Astrocyte of the hippocampus (primary cell): ENCODE data around the gene LRRC8B.
A peak's percentile ranks its signal among the peaks of the same experiment; 100 is the strongest.

Experiments
- DNase-seq: peaks from one replicate; pipeline ENCODE4 v3.0.0; 2011; ENCODE audit warnings: low read depth, low spot score

Gene LRRC8B

DNA sequence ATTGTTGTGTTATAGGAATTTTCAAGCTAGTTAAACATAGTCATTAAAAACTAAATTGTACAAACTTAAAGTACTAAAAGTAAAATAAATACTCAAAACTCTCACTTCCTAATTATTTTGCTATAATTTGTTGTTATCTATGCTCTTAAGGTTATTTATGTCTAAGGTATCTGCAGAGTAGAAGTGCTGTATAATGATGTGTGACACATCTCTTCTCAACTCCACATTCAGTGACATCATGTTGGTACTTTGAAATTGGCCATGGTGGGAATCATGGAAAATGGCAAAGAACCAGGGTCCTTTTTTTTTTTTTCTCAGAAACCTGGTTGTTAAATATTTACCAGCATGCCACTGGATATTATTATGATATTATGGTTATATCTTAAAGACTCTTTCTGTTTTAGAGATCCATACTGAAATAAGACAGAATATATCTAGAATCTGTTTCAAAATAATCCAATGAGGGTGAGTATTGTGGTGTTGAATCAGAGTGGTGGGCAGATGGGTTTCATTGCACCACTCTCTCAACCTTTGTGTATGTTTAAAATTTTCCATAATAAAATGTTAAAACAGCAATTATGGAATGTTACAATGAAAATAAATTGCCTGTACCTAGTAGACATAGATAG is 22.4 kb downstream of the LRRC8B start:
- DNase-seq = no peak

DNA sequence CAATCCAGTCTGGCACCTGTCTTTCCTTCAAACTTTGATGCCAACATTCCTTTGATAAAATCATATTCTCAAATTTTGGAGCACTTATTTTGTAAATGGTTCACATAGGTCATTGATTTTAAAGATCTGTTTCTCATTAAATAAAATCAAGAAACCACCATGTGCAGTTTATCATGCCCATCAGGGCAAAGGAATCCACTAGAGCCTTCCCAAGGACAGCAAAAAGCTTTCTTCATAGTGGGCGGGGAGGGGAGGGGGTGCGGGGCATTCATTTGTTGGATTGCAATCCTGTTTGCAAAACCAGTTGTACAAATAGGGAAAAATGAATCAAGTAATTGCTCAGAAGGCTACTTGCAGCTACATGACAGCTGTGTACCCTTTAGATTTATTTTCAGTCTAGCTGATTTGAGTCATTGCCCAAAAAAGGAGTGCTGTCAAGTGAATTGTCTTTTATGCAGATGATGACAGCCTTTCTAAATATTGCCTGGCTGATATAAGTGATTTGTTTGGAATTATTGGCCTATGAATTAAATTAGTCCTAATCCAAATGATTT is 23.0 kb downstream of the LRRC8B start:
- DNase-seq = peak; percentile 38

DNA sequence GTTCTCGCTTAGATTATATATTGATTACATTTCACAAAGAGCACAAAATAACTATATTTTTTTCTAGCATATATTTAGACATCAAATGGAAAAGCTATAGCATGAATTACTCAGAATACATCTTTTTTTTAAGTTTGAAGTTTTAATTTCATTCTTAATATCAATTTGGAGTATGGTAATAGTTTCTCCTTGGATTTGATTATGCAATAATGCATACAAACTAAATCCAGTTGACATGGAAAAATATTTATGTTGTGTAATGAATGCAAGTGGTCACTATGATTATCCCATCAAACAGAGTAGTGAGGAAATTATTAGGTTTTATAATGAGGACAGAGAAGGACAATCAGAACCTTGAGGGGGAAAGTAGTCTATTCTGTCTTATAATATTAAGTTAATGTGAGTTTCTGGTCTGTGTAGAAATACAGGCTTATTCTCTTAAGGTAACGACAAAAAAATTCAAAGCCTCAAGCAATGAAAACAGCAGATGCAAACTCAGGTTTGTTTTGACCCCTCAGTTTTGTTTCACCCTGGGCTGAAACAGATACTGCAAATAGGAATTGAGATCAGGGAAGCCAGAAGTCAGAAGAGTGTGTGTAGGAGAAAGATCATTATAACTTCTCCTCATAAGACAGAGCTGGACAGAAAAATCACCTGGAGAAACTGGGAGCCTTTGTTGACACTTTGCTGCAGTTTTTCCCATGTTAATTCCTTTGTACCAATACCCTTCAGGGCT is 23.7 kb downstream of the LRRC8B start:
- no peak for DNase-seq

DNA sequence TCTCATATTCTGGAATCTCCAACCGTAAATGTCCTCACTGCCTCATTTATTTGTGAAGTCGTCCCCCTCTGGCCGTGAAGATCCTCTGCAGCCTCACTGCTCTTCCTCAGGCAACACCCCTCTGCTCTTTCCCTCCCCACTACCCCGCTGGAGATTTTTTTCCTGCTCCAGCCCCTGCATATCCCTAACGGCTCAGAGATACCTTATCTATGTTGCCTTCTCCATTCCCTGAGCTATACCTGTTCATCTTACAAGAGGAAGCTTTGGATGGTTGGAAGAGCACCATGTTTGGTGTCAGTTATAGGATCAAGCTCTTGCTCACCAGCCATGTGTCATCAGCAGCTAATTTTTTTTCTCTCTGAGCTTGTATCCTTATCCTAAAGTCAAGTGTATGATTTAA is 26.4 kb downstream of the LRRC8B start:
- no peak for DNase-seq

DNA sequence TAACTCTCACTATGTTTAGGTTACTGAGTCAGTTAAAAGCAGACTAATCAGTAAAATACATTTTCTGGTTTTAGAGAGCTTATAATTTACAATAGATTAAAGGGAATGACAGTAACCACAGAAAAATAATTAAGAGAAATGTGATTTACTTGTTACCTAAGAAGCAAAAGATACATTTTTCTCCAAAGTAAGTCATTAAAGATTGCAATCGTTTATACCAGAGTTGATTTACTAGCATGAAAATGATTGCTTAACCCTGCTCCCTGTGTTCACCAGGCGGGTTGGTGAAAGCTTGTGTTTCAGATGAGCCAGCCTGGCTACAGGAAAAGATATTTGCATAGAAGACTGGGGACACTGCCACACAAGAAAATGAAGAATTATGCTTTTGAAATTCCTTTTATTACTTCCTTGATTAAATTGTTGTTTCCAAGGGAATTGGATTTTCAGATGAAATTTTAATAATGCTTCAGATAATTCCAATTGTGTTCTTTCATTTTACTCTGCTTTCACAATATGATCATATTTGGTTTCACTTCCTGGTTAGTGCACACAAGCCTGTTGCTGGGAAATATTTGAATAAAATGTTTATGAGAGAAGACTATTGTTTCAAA is 27.9 kb downstream of the LRRC8B start:
- DNase-seq = no peak

DNA sequence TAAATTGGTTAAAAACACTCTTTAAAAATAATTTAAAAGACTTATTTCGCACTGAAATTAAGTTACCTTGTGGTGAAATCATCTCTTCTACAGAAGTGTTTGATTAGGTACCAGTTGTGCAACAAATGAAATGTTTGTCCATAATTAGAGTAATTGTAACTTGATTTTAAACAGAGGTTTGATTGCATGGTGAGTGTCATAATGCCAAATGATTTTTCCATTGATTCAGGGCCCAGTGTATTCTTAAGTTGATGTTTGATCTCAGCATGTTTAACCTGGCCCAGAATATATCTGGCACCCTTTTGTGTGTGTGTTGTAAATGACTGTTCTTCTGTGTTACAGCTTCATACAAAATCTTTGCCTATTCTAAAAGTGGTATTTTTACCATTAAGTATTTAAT is 28.5 kb downstream of the LRRC8B start:
- DNase-seq = no peak

DNA sequence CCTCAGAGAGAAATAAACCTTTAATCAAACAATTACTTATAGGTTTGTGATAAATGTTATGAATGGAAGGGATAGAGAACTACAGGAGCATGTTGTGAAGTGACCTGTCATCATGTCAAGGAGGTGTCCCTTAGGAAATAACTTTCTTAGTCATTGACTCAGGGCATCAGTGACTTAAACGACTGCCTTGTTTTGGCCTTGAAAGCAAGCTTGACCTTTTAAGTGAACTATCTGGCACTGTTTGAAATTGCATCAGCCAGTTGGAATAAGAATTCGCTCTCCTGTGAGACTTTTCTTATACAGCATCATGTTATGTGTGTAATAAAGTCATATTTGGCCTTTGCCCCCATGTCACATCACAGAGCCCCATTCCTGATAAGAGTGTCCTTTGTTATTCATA is 30.9 kb downstream of the LRRC8B start:
- no peak for DNase-seq

DNA sequence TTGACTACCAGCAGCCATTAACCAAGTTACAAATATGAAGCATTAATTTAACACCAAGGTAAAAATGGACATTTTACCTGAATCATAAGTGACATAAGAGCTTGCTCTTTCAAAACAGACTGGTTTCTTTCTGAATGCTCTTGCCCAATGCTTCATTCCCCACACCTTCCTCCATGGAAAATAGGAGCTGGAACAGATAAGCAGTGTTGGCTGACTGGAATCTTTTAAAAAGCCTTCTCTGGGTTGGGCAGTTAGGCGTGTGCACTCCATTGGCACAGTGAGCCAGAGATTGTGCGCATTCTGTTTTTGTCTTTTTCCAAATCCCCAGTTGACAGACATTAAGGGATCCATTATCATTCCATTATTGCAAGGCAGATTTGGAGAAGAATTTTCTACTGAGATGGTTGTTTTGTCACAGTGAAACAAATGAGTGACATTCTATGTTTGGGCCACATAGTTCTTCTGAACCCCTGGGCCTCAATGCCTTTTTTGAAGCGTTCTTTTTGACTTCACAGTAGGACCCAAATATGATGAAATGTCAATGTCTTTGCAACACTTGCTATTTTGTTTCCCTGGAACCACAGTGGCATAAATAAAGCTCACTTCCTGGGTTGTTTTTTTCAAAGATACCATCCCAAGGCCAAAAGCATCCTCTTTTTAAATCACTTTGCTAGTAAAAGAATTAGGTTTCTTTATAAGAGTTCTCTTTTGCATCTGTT is 32.3 kb downstream of the LRRC8B start:
- DNase-seq = no peak

DNA sequence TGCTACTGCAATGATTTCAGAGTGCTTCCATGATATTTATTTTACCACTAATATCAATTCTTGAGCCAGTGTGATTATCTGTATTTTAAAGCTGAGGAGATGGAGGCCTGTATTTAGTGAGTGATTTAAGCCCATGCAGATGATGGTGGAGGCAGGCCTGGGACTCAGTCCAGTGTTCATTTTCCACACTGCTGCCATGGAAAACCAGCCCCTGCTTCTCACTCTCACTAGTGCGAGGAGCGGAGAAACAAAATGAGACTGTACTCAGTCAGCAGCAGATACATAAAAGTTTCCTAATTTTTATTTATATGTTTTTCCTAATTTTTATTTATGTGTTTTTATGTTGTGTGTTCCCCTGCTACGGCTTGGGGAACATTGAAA is 32.8 kb downstream of the LRRC8B start:
- no peak for DNase-seq

DNA sequence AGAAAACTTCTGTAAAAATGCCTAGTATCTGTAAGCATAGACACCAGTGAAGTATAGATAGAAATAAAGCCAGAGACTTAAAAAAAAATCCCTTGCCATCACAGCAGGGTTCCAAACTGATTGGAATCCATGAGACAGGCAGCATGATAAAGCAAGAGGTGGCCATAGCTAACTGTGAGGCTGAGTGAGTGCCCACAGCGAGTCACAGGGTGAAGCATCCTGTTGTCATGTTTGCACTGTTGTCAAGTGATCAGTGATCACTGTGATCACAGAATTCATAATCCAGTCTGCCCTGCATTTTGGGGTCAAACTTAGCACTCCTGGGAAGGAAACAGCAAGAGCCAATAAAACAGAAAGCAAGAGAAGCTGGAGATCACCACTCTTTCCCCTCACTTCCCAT is 33.3 kb downstream of the LRRC8B start:
- DNase-seq = no peak

DNA sequence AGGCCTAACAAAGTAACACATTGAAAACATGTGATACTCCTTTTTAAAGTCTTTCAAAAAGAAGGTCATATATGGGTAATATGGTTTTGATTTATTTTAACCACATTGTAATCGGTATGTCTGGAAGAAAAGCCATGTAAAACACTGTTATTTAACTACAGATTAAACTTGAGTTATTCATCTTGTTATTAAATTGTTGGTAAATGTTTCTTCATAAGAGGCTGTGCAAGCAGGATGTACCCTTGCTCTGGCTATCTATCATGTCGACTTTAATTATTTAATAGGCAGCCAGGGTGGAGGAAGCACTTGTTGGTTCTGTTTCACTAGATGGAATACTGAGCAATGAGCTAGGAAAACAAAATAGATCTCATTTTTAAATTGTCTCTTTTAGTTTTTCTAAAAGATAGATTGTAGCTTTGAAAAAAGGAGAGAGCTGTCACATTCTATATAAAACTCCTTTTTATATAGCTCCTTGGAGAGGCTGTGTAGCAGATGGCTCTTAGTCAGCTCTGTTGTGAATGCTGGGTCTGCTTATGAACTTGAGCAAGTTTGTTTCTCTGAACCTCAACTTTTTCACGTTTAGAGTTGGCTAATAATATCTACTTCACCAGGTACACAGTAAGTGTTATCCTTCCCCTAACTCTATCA is 39.5 kb downstream of the LRRC8B start:
- no peak for DNase-seq

DNA sequence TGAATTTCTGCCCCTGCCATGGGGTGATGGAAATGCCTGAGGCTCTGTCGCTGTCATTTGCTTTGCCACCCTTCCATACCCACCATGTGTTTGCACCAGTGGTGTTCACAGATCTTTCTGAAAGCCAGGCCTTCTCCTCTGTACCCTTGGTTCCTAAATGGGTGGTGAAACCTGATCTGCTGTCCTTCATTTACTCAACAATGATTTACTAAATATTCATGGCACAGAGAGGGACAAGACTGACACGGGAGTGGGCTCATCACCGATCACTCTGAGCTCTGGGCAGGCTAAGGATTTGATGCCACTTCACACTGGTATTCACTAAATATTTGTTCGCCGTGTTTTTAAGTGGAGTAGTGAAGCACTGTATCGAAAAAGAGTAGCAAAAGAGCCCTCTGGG is 40.9 kb downstream of the LRRC8B start:
- DNase-seq = no peak

DNA sequence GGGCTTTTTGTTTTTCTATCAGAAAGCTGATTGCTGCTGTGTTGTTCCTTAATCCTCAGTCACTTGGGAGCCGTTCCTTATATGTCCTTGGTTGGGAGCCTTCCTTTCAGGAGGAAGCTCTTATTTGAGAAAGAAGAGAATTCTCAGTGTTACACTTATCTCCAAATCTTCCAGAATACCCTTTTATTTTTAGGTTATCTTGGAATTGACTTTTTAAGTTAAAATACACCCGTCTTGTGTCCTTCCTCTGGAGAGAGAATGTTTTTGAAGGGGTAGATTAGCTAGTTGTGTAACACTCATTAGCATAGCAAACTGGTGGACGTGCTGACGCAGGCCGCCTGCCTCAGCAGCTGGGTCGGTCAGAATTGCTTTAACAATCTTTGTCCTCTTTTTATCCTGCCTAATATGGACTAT is 42.1 kb downstream of the LRRC8B start:
- DNase-seq = peak; percentile 54

DNA sequence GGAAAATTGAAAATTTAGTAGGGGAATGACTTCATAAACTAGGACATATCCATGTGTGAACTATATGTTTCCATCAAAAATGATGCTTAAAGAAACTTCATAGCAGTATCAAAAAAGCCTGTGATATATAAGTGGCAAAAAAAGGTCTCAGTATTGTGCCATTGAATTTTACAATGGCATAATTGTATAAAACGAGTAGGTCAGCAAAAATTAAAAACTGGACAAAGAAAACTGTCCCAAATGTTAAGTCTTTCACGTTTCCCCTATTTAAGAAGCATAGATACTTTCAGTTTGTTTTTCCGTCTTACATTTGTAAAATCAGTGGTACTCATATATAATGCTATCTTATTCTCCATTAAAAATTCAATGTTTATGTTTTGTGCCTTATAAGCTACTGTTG is 43.2 kb downstream of the LRRC8B start:
- no peak for DNase-seq

DNA sequence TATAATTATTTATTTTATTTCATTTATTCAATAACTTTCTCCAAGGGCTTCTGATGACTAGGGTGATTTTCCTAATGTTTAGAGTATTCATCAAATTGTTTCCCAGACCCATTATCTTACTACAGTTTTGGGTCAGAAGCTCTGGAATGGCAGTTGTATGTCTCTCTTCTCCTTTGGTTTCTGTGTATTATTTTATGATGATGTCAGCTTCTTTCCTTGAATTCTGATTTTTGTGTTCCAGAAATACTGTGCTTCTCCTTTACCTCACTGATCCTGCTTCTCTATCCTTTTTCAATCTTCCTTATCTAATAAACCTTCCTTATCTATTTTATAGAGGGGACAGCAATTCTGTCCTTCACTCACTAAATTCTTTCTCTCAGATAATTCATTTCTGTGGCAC is 48.8 kb downstream of the LRRC8B start:
- no peak for DNase-seq

DNA sequence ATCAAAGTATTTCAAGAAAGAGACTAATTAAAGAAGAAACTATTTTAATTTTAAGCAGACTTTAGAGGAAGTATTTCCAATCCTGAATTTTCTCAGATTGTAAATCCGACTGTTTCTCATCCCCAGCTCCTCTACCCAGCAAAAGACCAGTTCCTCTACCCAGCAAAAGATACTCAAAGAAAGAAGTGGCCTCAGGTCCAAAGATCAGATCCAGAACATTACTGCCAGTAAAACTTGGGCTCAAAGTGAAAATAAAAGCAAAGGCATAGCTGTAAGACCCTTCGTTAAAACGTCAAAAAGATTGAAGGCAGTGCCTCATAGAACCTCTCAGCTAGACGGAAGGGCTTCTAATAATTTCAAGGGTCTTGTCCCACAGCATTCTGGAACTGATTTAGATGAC is 50.0 kb downstream of the LRRC8B start:
- DNase-seq = no peak

DNA sequence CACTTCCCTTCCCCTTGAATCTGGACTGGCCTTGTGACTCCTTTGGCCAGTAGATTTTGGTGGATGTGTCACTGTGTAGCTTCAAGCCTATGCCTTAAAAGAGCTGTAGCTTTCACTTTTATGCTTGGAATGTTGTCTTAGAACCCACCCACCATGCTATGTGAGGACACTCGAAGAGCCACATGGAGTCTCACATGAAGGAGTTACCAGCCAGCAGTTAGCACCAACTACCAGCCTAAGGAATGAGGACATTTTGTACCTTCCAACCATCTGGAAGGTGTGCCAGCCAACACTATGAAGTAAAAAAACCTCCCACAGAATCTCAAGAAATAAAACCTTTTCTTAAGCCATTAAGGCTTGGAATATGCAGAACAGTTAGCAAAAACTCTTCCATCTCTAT is 50.6 kb downstream of the LRRC8B start:
- no peak for DNase-seq

DNA sequence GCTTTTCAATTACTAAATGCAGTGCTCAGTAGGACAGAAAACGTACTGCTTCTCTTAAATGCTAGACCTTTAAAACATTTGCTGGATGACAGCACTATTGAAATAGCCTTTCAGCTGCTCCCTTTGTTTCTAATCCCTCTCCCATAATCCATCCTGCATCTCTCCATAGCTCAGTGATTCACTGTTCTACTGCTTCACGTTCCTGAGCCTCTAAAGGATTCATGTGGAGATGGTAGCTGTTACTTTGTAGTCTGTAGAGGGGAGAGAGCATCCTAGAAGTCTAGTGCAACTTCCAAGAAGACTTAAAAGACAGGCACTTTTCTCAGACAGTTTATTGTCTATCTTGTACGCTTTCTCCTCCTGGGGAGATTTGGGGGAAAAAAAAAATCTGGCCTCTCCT is 51.4 kb downstream of the LRRC8B start:
- DNase-seq = no peak

DNA sequence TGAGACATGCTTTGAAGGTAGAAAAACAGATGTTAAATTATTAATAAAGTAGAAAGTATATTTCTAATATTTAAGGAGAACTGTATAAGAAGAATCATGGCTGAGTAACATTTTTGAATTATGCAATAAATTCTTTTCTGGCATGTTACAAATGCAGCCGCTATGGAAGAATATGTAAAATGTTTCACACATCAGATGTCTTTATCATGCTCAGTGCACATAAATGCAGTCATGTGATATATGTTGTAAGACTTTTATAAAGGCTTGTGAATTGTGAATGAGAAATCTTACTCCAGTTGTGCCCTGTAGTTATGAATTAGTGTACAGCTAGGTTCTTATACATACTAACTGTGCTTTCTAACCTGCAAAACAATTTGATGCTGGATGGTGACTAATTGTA is 53.5 kb downstream of the LRRC8B start:
- DNase-seq = no peak

DNA sequence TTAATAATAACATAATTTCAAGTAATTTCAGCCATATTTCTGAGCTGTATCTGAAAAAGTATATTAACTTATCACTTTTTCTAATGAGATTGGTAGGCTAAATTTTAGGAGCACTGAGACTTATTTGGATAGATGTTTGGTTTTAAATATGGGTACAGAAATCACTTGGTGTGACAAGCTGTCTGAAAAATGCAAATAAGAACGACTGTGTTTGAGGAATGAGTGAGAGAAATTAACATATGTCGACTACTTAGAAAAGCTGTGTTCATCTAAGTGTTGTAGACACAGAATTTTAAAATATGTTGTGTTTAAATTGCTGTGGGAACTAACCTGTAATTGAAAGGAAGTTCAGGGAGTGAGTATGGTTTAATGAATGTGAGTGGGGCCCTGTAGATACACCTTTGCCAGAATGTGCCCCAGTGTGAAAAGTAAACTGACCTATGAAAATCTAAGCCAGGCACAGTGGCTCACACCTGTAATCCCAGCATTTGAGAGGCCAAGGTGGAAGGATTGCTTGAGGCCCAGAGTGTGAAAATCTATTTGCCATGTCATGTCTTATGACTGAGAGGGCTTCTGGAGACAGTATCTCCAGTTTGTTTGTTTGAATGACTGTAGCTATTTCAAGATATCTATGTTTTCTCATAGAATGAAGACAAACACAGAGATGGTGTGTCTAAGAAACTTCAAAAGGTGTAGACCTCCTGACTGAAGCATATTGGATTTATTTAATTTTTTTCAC is 54.5 kb downstream of the LRRC8B start:
- no peak for DNase-seq

DNA sequence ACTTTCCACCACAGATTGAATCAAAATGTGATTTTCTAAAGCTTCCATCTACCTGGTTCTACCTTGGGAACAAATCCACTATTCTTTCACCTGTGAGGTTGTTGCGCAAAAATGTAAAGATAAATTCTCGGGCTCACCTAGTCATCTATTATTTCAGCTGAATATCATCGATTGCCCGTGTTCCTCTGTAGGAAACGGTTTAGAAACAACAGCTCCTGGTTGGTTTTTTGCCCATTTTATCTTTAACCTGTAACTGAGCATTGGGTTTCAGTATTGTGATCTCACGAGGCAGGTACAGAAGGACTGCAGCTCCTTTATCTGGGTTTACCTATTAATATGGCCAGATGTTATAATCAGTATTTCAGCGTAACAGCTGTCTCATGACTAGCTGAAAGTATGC is 55.4 kb downstream of the LRRC8B start:
- no peak for DNase-seq
